HG03565 (cell line): ENCODE data around the gene PCSK2.

ENCODE experiments used
- ATAC-seq: cut with Tn5 transposase; IDR thresholded peaks from one replicate; pipeline ENCODE4 v1.9.1; 2021; ENCODE audit warnings: mild to moderate bottlenecking, moderate library complexity; ENCODE audit not compliant: unreplicated experiment

PCSK2 gene

DNA sequence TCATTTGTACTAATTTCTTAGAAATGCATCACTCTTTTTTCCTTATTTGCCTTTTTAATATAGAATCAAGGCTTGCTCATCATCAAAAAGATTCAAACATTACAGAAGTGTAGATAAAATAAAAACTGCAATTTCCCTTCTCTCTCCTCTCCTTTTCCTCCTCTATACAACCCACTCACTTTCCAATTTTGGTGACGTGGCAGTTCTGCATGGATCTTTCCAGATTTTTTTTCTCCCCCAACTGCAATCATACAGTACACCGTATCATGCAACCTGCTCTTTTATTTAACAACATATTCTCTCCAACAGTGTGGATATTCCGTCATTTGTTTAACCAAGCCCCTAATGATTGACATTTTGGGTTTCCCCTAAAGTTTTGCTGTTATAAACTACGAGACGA lies 163.8 kb downstream of the PCSK2 start:
- no peak for ATAC-seq

DNA sequence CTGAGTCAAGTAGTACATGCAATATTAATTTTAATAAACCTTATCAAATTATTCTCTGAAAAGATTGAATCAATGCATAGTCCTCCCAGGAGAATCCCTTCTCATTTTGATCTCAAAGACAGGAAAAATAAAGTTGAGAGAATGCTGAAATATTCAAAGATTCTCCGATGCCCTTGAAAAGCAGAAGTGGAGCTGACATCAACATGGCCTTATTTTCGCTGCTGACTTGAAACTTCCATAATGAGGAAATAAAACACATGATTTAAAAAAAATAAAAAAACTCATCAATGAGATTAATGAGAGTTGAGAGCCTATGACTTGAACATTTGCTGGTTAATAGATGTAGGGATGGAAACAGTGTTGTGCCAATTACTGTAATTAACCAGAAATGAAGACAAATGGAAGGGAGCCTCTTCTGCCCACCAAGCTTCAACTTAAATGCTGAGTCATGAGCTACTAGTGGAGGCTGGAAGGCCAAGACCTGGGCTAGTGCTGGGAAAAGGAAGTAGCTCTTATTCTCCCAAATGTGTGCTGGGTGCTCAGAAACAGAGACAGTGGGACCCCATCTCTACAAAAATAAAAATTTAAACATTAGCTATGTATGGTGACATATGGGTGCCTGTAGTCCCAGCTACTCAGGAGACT lies 164.4 kb downstream of the PCSK2 start:
- ATAC-seq = no peak

DNA sequence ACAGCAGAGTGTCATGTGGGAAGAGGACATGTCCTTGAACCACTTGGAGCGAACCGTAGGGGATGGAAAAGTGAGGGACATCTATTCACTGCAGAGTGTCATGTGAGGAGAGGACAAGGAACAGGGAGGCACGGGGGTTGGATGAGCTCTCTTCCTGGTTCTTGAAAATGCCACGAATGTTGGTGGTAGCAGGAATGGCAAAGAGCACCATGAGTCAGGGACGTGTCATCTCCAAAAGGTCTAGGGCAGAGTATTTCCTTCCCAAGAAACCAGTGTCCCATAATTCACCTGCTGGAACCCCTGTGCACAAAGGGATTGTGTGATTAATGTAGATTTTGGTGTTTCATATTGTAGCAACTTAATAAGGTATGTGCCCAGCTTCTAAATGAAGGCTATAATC lies 167.6 kb downstream of the PCSK2 start:
- no peak for ATAC-seq

DNA sequence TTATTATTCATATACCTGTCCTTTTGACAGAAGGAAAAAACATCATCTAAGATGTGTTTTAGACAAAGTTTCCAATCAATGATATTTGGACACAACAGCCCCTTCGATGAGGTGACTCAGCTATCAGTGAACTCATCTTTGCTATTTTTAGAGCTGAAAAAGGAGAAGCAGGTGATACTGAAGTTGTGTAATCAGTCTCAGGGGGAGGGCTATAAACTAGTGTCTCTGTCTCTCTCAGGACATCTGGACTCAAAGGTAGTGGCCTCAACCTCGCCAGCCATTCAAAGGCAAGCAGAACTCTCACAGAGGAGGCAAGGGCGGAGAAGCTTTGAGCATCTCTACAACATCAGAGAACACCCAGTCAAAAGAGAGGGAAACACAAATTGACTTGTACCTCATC lies 168.9 kb downstream of the PCSK2 start:
- ATAC-seq = no peak

DNA sequence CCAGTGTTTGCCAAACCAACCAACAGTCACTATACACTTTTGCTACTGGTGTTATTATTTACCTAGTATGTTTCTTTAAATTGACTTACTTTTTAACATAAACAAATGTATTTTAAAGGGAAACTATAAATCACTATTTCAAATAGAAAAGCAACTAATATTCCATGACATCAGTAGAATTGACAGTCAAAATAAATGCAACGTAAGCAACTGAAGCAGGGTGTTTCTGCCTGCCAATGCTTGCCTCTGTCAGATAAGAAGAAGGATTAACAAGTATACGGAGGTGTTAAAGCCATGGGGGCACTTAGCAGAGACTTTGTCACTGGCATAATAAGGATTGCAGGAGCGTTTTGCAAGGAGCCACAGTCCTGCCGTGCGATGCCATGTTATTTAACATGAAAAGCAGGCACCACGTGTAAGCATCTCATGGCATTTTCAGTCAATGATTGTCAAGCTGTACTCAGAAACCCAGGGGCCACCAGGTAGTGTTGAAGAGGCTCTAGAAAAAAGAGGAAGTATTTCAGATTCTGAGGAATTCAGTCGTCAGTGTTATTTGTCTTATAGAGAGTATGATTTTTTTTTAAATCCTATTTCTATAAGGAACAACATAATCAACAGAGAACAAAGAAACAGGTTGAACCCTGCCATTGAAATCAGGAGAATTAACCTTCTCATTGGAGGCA lies 172.6 kb downstream of the PCSK2 start:
- ATAC-seq = no peak

DNA sequence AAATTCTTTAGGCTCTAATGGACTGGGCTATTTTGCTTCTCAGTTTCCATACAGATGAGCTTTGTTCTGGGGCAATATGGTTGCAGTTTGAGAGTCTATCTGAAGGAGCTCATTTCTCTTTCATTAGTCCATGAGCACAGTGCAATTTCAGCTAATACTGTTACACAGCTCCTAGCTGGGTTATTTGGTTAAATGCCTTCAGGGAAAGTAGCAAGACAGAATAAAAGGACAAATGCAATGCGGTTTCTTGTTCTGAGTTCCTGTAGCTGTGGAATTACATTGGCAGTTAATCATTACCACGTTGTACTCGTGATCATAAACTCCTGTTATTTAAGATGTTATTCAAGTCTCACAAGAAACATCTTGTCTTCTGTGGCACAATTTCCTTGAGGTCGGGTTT lies 176.6 kb downstream of the PCSK2 start:
- no peak for ATAC-seq

DNA sequence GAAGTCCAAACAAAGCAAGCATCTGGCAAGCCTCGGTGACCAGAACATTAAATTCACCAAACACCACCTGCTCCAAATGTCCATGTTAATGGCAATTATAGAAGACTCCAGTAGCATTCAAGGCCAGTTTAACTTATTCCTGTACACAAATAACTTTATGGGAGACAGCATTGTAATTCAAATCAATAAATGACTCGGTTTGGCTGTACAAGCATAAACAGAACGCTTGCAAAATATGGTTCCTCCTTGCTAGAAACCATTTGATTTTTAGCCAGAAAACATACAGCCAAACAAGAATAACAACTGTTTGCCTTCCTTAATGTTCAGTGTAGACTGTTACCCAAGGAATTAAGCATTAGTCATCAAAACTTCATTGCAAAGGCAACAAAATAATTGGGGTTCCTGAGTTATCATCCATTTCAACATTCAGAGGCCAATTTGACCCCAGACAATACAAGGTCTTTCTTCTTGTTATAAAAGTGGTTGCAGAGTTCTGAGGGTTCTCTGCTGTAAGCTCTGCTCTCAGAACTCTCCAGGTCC lies 179.3 kb downstream of the PCSK2 start:
- no peak for ATAC-seq

DNA sequence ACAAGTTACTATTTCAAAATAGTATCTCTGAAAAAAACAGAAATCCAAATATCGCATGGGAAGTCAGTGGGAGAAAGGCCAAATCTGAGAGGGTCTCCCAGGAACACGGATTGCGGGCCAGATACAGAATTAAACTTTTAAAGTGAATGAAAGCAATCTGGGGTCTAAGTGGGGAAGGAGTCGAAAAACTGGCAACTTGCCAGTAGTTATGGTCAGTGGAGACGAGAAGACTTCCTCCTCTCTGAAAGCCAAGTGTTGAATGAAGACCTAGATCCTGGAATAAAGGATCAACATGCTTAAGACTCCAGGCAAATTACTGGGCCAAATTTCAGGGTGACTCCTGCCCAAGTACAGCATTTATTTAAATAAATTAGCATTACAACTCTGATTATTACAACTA lies 180.7 kb downstream of the PCSK2 start:
- no peak for ATAC-seq

DNA sequence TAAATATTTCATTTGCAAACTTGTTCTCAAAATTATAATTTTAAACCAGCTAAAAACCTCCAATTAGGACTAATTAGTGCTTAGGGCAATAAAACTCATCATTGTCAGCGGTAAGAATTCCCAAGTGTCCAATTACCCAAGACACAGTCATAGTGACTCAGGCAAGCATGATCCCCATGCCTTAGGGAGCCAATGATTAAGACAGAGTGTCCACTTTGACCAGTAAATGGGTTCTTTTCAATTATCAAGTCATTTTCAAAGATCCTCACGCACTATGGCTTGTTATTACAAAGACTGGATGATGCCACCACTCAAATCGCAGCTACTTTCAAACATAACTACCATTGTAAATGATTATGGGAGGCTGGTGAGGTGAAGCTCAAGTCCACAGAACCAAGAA lies 190.4 kb downstream of the PCSK2 start:
- ATAC-seq = no peak

DNA sequence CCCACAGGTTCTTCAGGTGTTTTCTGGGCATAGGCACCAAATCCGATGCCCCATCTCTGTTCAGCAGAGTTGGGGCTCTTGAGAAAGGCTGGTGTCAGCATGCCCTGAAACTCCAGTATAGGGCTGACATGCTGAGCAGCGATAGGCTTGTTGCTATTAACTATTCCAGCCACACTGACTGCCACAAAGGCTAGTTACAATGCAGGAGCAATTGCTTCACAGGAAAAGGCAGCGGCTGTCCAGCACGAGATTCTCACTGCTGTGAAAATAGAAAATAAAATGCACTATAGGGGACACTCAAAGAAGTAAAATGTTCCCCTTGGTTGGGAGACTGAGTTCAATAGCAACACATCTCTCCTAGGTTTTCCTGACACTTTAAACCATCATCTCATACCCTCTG lies 191.9 kb downstream of the PCSK2 start:
- ATAC-seq = no peak

DNA sequence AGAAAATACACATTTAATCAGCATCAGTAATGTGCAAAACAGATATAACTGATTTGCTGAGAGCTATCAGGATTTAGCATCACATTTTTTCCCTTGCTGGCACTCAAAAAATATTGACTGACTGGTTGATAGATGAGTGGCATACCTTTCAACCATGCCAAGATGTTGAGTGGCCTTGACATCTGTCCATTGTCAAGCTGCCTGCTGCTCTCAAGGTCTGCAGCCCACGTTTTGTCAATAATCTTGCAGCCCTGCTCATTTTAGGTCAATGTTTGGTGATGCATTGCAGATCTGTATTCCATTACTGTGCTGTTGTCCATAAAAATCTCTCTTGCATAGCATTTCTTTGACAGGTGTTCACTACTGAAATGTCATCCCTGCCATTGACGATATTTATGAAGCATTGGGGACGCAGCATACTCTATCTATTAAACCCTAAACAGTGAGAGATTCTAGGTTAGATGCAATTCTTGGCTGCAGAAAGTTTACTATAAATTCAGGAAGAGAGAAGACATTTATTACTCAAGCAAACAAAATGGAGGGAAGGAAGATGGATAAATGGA lies 192.7 kb downstream of the PCSK2 start:
- ATAC-seq = no peak

DNA sequence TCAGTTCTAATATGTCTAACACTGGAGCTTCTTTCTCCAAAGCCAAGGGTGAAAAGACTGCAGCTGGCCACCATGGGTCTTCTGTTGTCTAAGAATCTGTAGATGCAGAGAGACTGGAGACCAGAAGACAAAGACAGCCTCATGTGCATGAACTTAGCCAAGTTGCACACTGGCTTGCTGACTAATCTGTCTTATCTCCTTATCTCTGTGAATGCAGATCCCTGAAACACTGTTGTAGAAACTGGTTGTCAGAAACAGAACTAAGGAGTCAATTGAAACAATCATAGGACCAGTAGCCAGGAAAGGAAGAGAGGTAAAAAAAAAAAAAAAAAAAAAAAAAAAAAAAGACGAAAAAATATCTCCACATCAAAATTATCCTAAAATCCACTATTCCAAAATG lies 194.7 kb downstream of the PCSK2 start:
- ATAC-seq = no peak

DNA sequence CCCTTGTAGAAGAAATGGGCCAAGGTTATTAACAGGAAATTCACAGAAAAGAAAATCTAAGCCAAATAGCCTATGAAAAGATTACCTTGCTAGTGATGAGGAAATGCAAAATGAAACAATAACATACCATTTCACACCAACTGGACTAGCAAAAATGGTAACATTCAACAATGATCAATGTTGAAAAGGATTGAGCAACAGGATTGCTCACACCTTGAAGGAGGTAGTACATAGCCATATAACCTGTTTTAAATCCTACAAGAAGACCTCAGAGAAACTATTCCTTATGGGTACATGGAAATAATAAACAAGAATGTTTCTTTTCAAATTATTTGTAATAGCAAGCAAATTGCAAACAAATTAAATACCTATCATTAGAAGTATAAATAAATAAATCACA lies 196.9 kb downstream of the PCSK2 start:
- ATAC-seq = no peak

DNA sequence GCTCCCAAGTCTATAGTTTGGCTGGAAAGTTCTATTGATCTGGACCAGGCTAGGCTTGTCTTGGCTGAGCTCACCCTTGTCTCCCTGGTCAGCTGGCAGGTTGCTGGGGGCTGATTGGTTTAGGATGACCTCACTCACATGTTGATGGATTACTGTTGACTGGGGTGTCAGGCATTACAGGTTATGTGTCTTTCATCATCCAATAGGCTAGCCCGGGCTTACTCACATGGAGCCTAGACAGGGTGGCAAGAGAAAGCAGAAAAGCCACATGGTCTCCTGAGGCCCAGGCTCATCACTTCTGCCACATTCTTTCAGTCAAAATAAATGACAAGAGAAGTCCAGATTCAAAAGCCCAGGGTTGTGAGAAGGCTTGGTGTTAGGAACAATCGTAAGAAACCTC lies 200.8 kb downstream of the PCSK2 start:
- no peak for ATAC-seq

DNA sequence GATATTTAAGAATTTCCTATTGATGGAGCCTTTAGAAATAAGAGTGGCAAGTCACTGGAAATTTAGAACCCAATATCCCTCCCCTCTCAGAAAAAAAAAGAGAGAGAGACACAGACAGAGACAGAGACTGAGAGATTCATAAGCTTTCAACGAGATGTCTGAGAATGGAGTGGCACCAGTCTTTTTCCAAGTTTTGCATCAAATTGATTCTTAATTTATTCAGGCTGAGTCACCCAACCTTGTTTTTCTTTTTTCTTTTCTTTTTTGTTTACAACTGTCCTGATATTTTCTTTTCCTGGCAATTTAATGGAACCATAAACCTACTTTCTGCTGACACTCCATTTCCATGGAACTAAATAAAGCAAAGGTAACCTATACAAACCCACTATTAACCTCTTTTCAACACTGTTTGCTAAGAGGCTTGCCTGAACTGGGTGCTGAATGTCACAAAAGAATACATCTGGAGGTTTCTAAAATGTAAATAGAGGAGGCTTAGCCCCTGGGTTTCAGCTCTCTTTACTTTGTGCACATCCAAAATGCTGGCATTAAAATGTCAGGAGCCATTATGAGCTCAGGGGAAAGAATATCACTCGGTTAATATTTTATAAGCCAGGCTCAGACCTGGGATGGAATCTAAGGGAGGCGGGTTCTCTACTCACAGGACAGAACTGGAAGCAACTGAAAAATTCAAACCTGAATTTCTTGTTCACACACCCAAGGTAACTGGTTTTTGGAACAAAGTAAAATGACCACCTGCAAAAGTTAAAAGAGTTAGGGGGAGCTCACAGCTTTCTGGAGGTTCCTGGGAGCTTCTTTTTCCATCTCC lies 203.5 kb downstream of the PCSK2 start:
- ATAC-seq = no peak

DNA sequence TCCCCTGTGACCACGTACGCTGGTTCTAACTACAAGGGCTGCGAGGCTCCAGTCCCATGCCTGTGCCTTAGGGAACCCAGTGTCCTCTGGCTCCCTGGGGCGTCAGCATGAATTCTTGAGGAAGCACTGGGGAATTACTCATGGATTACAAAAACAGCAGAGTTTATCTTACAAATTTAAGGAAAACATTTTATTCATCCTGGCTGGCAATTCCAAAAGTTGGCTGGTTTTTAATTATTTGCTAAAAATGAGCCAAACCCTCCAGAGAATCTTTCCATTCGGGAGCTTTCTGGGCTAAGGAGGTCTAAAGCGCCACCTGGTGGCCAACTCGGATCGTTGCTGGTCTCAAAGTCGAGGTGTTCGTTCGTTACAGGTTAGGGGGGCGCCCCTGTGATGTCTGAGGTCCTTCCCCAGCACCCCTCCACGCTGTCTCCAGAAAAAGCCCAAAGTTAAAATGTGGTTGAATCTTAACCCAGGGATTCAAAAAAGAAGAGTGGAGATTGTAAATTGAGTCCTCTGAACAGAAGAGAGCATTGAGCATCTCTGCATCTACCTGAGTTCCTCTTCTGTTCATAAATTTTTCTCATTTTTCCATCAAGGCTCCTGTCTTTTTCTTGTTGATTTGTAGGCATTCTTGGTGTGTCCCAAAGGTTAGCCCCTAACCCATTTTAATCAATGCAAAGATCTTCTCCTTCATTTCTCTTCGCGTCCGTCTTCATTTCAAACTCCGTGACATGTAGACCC lies 205.0 kb downstream of the PCSK2 start:
- no peak for ATAC-seq

DNA sequence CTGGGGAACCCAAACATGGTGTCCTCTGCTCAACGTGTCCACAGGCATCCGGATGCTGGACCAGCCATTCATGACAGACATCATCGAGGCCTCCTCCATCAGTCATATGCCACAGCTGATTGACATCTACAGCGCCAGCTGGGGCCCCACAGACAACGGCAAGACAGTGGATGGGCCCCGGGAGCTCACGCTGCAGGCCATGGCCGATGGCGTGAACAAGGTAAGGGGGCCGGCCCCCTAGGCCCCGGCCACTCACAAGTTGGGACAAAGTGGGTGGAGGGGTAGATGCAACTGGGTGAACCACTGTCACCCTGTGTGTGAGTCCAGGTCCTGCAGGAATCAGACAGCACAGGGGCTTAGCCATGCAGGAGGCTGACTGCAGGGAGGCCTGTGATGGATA lies 209.8 kb downstream of the PCSK2 start:
- no peak for ATAC-seq

DNA sequence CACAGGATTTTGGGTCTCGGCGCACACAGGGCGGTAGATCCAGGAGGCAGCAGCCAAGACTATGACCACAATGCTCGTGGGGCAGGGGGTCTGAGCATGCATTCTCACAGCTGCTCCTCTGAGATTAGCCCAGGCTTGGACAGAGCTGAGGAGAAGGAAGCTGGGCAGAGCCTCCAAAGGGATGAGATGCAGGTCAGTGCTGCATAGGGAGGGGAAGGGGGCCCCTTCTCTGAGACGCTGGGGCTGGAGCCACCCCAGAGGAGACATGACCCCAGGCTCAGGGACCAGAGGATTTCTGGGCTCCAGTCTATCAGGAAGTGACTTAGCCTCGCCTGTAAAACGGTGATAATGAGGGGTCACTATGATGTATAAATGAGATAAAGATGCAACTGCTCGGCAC lies 210.4 kb downstream of the PCSK2 start:
- no peak for ATAC-seq

DNA sequence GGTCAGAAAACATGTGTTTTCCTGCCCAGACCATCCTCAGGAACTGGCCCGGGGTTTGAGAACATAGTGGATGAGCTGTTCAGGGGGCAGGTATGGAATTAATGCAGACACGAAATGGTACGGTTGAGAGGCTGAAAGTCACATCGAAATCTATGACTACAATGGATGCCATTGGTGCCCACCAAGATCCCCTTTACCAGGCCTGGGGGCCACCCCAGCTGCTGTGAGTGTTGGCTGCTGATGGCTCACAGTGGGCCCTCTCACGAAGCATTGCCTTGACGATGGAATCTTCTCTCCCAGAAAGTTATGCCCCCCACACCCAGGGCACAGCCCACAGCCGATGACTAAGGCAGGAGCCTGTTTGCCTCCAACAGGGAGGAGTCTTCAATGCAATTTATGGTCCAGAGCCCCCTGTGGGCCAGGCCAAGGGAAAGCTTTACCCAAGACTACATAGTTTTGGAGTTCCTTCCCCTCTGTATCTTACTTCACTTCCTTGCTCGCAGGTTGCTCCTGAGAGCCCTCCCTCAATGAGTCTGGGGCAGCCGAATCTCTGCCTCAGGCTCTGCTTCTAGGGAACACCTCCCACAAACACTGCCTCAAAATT lies 211.7 kb downstream of the PCSK2 start:
- ATAC-seq = no peak

DNA sequence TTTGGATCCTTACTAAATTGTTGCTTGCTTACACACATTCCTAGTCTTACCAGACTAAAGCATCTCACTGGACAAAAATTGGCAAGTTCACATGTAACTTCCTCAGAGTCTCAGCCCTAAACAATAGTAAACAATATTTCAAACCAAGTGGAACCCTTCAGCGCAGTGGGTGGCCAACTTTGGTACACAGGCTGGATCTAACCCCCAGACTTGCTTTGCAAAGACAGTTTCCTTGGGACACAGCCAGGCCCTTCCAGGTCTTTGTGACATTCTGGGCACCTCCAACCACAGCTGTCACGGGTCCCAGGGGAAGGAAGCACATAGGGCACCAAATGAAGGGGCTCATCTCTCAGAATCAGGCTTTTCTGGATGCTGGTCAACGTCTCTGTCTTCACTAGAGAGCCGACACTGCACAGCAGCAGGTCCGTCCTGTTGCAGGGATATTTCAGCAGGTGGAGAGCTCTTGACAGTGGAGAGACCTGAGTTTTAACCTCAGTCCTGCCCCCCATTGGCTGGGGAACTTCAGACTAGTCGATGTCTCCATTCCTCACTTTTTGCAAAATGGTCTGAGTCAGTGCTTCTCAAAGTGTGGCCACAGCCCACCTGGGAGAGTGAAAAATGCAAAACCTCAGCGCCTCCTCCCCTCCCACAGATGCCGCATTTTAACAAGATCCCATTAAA lies 212.9 kb downstream of the PCSK2 start:
- no peak for ATAC-seq
